HG03139 (cell line): ENCODE results near the gene ADGRE3.
"Not testable (repeated sequence)": the region's sequence is repeated elsewhere in the genome, so short reads cannot be mapped to it uniquely, and the experiment has no call there.

Experiments
- ATAC-seq: cut with Tn5 transposase; IDR thresholded peaks from one replicate; pipeline ENCODE4 v1.9.1; 2021; ENCODE audit not compliant: unreplicated experiment

The ADGRE3 gene

GRCh38 chr19:14672188-14672872 is 2.3 kb downstream of the ADGRE3 start:
- no peak for ATAC-seq

GRCh38 chr19:14670408-14670807 is 4.2 kb downstream of the ADGRE3 start:
- ATAC-seq = no peak

GRCh38 chr19:14669940-14670339 is 4.7 kb downstream of the ADGRE3 start:
- ATAC-seq = no peak

- ATAC-seq = no peak
Measured at GRCh38 chr19:14661372-14661924, 13.2 kb downstream of the ADGRE3 start.

GRCh38 chr19:14659874-14660489 is 14.7 kb downstream of the ADGRE3 start:
- ATAC-seq = no peak

- ATAC-seq = no peak
Measured at GRCh38 chr19:14655726-14656125, 18.9 kb downstream of the ADGRE3 start.

GRCh38 chr19:14654786-14655560 is 19.7 kb downstream of the ADGRE3 start:
- no peak for ATAC-seq

- ATAC-seq = no peak
Measured at GRCh38 chr19:14650161-14650560, 24.5 kb downstream of the ADGRE3 start.

- no peak for ATAC-seq
Measured at GRCh38 chr19:14649020-14649419, 25.6 kb downstream of the ADGRE3 start.

- ATAC-seq = no peak
Measured at GRCh38 chr19:14648506-14648905, 26.1 kb downstream of the ADGRE3 start.

GRCh38 chr19:14639536-14640277 is 34.9 kb downstream of the ADGRE3 start:
- no peak for ATAC-seq

- no peak for ATAC-seq
Measured at GRCh38 chr19:14632286-14632685, 42.4 kb downstream of the ADGRE3 start.

- no peak for ATAC-seq
Measured at GRCh38 chr19:14629557-14629956, 45.1 kb downstream of the ADGRE3 start.

GRCh38 chr19:14624491-14624890 is 50.2 kb downstream of the ADGRE3 start:
- ATAC-seq = not testable (repeated sequence)

- no peak for ATAC-seq
Measured at GRCh38 chr19:14619404-14619803, 55.2 kb downstream of the ADGRE3 start.

GRCh38 chr19:14616407-14616806 is 58.2 kb downstream of the ADGRE3 start:
- ATAC-seq = no peak

GRCh38 chr19:14615623-14616022 is 59.0 kb downstream of the ADGRE3 start:
- ATAC-seq = no peak

- ATAC-seq = no peak
Measured at GRCh38 chr19:14614099-14614412, 60.6 kb downstream of the ADGRE3 start.

- ATAC-seq = not testable (repeated sequence)
Measured at GRCh38 chr19:14613399-14614098, 61.1 kb downstream of the ADGRE3 start.

- no peak for ATAC-seq
Measured at GRCh38 chr19:14612657-14613056, 62.0 kb downstream of the ADGRE3 start.

GRCh38 chr19:14612242-14612641 is 62.4 kb downstream of the ADGRE3 start:
- not testable (repeated sequence) for ATAC-seq
